Measurements from ENCODE around the gene PRKG1. TPM values are rescaled to one million over a fixed set of nuclear protein-coding genes. Genes with fewer than 3 reads are reported as not detected.

Gene PRKG1
- total RNA-seq, 1 donor from 2014 or later: 50.2 TPM

DNA sequence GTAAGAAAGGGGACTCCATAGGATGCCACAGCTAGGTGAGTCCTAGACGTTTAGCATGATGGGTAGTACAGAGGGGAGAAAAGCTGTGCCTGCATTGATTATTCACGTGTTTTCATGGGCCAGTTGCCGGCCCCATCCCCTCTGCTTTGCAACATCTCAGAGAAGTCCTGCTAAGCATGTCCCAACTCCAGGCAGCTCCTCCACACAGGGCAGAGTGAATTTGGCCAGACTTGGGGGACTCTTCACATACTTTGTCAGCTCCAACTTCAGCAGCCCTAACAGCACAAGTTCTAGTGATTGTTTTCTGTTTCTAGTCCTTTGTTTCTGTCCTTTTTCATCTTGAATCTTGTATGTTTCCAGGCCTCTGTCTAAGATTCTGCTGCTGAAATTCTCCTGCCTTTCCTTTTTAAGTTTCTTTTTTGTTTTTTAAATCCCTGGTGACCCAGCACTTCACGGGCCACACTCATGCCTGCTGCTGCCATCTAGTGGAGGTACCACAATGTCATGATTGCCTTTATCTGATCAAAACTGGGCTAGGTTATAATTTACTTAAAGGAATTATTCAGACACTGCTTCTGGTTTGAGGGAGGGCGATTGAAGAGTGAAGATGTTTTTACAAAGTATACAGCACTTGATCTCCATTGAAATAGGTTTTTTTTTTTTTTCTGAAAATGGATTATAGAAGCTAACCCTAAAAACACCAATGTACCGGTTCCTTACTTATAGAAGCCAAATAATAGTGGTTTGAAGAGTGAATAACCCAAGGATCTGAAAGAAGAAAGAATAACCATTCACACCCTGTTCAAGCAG, 348.2 kb downstream of the PRKG1 start:
- no peaks in the 10 kb centered on the region for H3K27me3 ChIP-seq
- H3K36me3 ChIP-seq: no peaks in the 10 kb centered on the region
- peak overlapping the region; percentile 76 to 78 for H3K27ac ChIP-seq
- TF ChIP-seq, protein P1, sequence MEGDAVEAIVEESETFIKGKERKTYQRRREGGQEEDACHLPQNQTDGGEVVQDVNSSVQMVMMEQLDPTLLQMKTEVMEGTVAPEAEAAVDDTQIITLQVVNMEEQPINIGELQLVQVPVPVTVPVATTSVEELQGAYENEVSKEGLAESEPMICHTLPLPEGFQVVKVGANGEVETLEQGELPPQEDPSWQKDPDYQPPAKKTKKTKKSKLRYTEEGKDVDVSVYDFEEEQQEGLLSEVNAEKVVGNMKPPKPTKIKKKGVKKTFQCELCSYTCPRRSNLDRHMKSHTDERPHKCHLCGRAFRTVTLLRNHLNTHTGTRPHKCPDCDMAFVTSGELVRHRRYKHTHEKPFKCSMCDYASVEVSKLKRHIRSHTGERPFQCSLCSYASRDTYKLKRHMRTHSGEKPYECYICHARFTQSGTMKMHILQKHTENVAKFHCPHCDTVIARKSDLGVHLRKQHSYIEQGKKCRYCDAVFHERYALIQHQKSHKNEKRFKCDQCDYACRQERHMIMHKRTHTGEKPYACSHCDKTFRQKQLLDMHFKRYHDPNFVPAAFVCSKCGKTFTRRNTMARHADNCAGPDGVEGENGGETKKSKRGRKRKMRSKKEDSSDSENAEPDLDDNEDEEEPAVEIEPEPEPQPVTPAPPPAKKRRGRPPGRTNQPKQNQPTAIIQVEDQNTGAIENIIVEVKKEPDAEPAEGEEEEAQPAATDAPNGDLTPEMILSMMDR (IDR thresholded peaks at IDR 0.05): peak; percentile 57 to 82 (median 75)
- intact Hi-C loops (cut with DNase I): loop anchor here (5.0 to 10.0 kb wide), 3 partner anchors 350 to 542 kb away; partner anchors contain the start of gene PRKG1
- H3K9me3 ChIP-seq: no peaks in the 10 kb centered on the region
- H3K4me1 ChIP-seq: peaks cover 0 to 38% of the 10 kb centered on the region in 2 donors
- H3K4me3 ChIP-seq: peak overlapping the region; percentile 14 to 17
- DNase-seq (ENCODE audit: low spot score in 2 of 2): peak in 1 of 2 donors; percentile 79

DNA sequence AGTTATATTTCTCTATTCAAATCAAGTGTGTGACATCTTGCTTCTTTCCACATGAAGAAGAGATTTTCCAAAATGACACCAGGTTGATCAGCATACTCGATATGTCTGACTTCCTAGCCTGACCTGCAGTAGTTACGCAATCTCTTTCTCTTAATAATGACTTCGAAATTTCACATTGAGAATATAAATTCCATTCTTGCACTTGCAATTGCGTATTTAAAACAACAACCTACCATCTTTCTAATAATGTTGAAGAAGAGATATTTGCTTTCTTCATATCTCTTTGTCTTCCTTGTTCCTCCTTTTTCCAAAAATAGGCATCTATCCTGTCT, 348.8 kb downstream of the PRKG1 start:
- Histone ChIP-seq H3K27me3 (no peaks in the 10 kb centered on the region), H3K27ac (peak overlapping the region; percentile 76 to 78), H3K4me1 (peaks cover 0 to 38% of the 10 kb centered on the region in 2 donors), H3K4me3 (no peak overlapping the region), H3K36me3 (no peaks in the 10 kb centered on the region), H3K9me3 (no peaks in the 10 kb centered on the region)
- TF ChIP-seq, protein P1 (IDR thresholded peaks at IDR 0.05): no peak
- intact Hi-C loops (cut with DNase I): loop anchor here (5.0 to 10.0 kb wide), 3 partner anchors 351 to 542 kb away; partner anchors contain the start of gene PRKG1
- DNase-seq (ENCODE audit: low spot score in 2 of 2): no peak

DNA sequence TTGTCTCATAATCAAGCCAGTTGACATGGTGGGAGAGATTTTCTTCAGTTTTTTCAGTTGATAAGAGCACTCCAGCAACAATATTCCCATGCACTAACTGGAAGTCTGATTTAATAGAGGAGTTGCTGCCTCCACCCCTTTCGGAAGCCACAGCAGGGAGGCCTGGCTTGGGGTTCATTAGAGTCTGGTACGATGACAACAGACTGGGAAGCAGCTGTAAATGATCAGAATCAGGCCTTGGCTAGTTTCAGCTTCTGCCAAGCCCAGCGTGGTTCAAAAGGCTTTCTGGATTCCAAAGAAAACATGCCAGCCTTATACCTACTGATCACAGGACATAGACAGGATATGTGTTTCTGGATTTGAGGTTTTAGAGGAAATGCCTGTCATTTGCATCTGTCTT, 351.1 kb downstream of the PRKG1 start:
- Histone ChIP-seq H3K4me3 (no peak overlapping the region), H3K9me3 (no peaks in the 10 kb centered on the region), H3K27ac (peak overlapping the region; percentile 30 to 61), H3K27me3 (no peaks in the 10 kb centered on the region), H3K36me3 (no peaks in the 10 kb centered on the region), H3K4me1 (peaks cover 0 to 38% of the 10 kb centered on the region in 2 donors)
- no peak for DNase-seq (ENCODE audit: low spot score in 2 of 2)
- TF ChIP-seq, protein P1 (IDR thresholded peaks at IDR 0.05): no peak
- intact Hi-C loops (cut with DNase I): loop anchor here (10.0 kb wide), 1 partner anchor 539 kb away; no protein-coding TSS in a partner anchor

DNA sequence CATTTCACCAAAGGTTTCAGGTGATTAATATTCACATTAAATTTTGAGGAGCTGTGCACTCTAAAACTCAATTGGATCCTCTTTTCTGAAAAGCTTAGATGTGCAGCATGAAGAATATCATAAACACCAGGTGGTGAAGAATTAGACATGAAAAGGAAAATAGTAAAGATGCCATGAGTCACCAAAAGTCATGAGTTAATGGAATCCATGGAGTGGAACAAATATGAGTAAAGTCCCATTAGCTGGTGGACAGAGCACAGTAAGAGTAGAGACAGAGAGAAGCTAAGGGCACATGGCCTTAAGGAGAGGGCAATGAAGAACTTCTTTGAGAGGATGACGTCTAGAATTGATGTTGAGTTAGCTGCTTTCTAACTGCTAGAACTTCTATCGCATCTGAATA, 353.5 kb downstream of the PRKG1 start:
- Histone ChIP-seq H3K27ac (no peak overlapping the region), H3K27me3 (no peaks in the 10 kb centered on the region), H3K4me3 (no peak overlapping the region), H3K36me3 (no peaks in the 10 kb centered on the region), H3K9me3 (no peaks in the 10 kb centered on the region), H3K4me1 (peaks cover 0 to 29% of the 10 kb centered on the region in 2 donors)
- TF ChIP-seq, protein P1 (IDR thresholded peaks at IDR 0.05): no peak
- DNase-seq (ENCODE audit: low spot score in 2 of 2): no peak
- intact Hi-C loops (cut with DNase I): loop anchor here (10.0 kb wide), 1 partner anchor 537 kb away; no protein-coding TSS in a partner anchor

DNA sequence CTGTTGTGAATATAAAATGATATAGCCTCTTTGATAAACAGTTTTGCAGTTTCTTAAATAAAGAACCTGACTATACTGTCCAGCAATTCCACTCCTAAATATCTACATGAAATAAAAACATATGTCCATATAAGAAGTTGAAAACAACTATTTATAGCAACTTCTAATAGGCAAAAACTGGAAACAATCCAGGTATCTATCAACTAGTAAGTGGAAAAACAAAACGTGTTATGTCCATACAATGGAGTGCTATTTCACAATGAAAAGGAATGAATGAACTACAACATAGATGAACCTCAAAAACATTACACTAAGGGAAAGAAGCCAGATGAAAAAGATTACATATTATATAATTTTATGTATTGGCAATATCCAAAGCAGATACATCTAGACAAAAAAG, 356.2 kb downstream of the PRKG1 start:
- intact Hi-C loops (cut with DNase I): no loop called here

More for the DNA sequence above, 356.2 kb downstream of the PRKG1 start:
- TF ChIP-seq, protein P1 (IDR thresholded peaks at IDR 0.05): no peak
- Histone ChIP-seq H3K4me1 (peaks cover 0 to 11% of the 10 kb centered on the region in 2 donors), H3K4me3 (no peak overlapping the region), H3K27me3 (no peaks in the 10 kb centered on the region), H3K9me3 (no peaks in the 10 kb centered on the region), H3K36me3 (no peaks in the 10 kb centered on the region), H3K27ac (no peak overlapping the region)
- DNase-seq (ENCODE audit: low spot score in 2 of 2): no peak
